OCI-LY7 (cell line): ENCODE results near the gene MTUS2.

Source experiments
- EZH2phosphoT487 ChIP-seq: fragments of 200-600 bp; sonication (generic); IDR thresholded peaks from 2 replicates; pipeline ENCODE4 v1.6.1; 2018; ENCODE audit warnings: low read depth, borderline replicate concordance, mild to moderate bottlenecking, mixed run types, antibody characterized with exemption, low read length, moderate library complexity, mixed read lengths
- TF ChIP-seq, protein P1 (sequence below): fragments of 200-600 bp; sonication (generic); conservative IDR thresholded peaks from 2 replicates; pipeline ENCODE4 v1.5.1; 2014; ENCODE audit warnings: mild to moderate bottlenecking, antibody characterized with exemption, low read length, moderate library complexity, mixed read lengths

DNA sequence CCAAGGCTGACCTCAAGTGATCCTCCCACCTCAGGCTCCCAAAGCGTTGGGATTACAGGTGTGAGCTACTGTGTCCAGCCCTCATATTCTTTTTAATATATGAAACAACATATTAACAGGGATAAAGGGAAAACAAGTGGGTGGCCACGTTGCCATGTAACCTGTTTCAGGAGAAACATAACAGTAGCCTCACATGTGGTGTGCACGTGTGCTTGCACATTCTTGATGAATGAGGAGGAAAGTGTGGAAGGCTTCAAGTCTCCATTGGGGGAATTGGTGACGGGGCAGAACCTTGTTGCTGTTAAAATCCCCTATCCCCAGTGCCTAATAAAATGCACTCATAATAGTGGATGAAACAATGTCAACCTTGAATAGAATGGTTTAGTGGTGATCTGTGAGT is 202.3 kb downstream of the MTUS2 start:
- TF ChIP-seq, protein P1, sequence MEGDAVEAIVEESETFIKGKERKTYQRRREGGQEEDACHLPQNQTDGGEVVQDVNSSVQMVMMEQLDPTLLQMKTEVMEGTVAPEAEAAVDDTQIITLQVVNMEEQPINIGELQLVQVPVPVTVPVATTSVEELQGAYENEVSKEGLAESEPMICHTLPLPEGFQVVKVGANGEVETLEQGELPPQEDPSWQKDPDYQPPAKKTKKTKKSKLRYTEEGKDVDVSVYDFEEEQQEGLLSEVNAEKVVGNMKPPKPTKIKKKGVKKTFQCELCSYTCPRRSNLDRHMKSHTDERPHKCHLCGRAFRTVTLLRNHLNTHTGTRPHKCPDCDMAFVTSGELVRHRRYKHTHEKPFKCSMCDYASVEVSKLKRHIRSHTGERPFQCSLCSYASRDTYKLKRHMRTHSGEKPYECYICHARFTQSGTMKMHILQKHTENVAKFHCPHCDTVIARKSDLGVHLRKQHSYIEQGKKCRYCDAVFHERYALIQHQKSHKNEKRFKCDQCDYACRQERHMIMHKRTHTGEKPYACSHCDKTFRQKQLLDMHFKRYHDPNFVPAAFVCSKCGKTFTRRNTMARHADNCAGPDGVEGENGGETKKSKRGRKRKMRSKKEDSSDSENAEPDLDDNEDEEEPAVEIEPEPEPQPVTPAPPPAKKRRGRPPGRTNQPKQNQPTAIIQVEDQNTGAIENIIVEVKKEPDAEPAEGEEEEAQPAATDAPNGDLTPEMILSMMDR, result no peak
- no peak for TF ChIP-seq EZH2phosphoT487
